ENCODE results near the gene CFAP20DC. TPM values are rescaled to one million over a fixed set of nuclear protein-coding genes. Genes with fewer than 3 reads are reported as not detected.

The CFAP20DC gene
- total RNA-seq, 4 donors from 2014 or later = not detected

GRCh38 chr3:58994746-58995330, 55.0 kb downstream of the CFAP20DC start:
- intact Hi-C loops (cut with DNase I; ENCODE audit: low total_unique reads) (no loop called here), in situ Hi-C loops (cut with MboI; ENCODE audit: low sequenced_read_pairs in 4 of 4) (no loop called here)
- no peaks in the 10 kb centered on the region for H3K36me3 ChIP-seq
- no peak overlapping the region for H3K27ac ChIP-seq
- no peaks in the 10 kb centered on the region for H3K27me3 ChIP-seq
- no peak overlapping the region for H3K4me3 ChIP-seq
- H3K4me1 ChIP-seq = no peaks in the 10 kb centered on the region
- DNase-seq (no peak), ATAC-seq (no peak)
- H3K9me3 ChIP-seq = no peaks in the 10 kb centered on the region
- no peak for TF ChIP-seq POLR2A (IDR thresholded peaks at IDR 0.05)
- TF ChIP-seq CTCF (IDR thresholded peaks at IDR 0.05 in 4 of 5, conservative IDR thresholded peaks at IDR 0.05 in 1 of 5) = peak in 2 of 5 experiments; percentile 10 to 28

- no peak overlapping the region for H3K27ac ChIP-seq
- no peaks in the 10 kb centered on the region for H3K27me3 ChIP-seq
- intact Hi-C loops (cut with DNase I; ENCODE audit: low total_unique reads) (no loop called here), in situ Hi-C loops (cut with MboI; ENCODE audit: low sequenced_read_pairs in 4 of 4) (no loop called here)
- DNase-seq = no peak
- no peak overlapping the region for H3K4me3 ChIP-seq
- H3K36me3 ChIP-seq = no peaks in the 10 kb centered on the region
- no peak for ATAC-seq
- no peaks in the 10 kb centered on the region for H3K4me1 ChIP-seq
- TF ChIP-seq POLR2A (IDR thresholded peaks at IDR 0.05) (no peak), CTCF (IDR thresholded peaks at IDR 0.05 in 4 of 5, conservative IDR thresholded peaks at IDR 0.05 in 1 of 5) (no peak)
- H3K9me3 ChIP-seq = no peaks in the 10 kb centered on the region
Observed at GRCh38 chr3:58993547-58993946, 56.3 kb downstream of the CFAP20DC start.

- no peak overlapping the region for H3K4me3 ChIP-seq
- in situ Hi-C loops (cut with MboI; ENCODE audit: low sequenced_read_pairs in 4 of 4) (no loop called here), intact Hi-C loops (cut with DNase I; ENCODE audit: low total_unique reads) (no loop called here)
- no peak for TF ChIP-seq CTCF (IDR thresholded peaks at IDR 0.05 in 4 of 5, conservative IDR thresholded peaks at IDR 0.05 in 1 of 5)
- TF ChIP-seq POLR2A (IDR thresholded peaks at IDR 0.05) = no peak
- H3K27me3 ChIP-seq = no peaks in the 10 kb centered on the region
- H3K4me1 ChIP-seq = no peaks in the 10 kb centered on the region
- no peak for DNase-seq
- no peak overlapping the region for H3K27ac ChIP-seq
- H3K9me3 ChIP-seq = no peaks in the 10 kb centered on the region
- no peak for ATAC-seq
- no peaks in the 10 kb centered on the region for H3K36me3 ChIP-seq
Observed at GRCh38 chr3:58991623-58992022, 58.2 kb downstream of the CFAP20DC start.

- ATAC-seq (no peak), DNase-seq (no peak)
- no peaks in the 10 kb centered on the region for H3K27me3 ChIP-seq
- no peaks in the 10 kb centered on the region for H3K9me3 ChIP-seq
- intact Hi-C loops (cut with DNase I; ENCODE audit: low total_unique reads) = no loop called here
- no peaks in the 10 kb centered on the region for H3K4me1 ChIP-seq
- H3K36me3 ChIP-seq = no peaks in the 10 kb centered on the region
- in situ Hi-C loops (cut with MboI; ENCODE audit: low sequenced_read_pairs in 4 of 4) = no loop called here
- TF ChIP-seq POLR2A (IDR thresholded peaks at IDR 0.05) (no peak), CTCF (IDR thresholded peaks at IDR 0.05 in 4 of 5, conservative IDR thresholded peaks at IDR 0.05 in 1 of 5) (no peak)
- H3K27ac ChIP-seq = no peak overlapping the region
- H3K4me3 ChIP-seq = no peak overlapping the region
Observed at GRCh38 chr3:58991026-58991425, 58.8 kb downstream of the CFAP20DC start.

GRCh38 chr3:58989955-58990354, 59.9 kb downstream of the CFAP20DC start:
- H3K9me3 ChIP-seq = no peaks in the 10 kb centered on the region
- no peaks in the 10 kb centered on the region for H3K36me3 ChIP-seq
- in situ Hi-C loops (cut with MboI; ENCODE audit: low sequenced_read_pairs in 4 of 4) (no loop called here), intact Hi-C loops (cut with DNase I; ENCODE audit: low total_unique reads) (no loop called here)
- TF ChIP-seq CTCF (IDR thresholded peaks at IDR 0.05 in 4 of 5, conservative IDR thresholded peaks at IDR 0.05 in 1 of 5) = no peak
- TF ChIP-seq POLR2A (IDR thresholded peaks at IDR 0.05) = no peak
- H3K27ac ChIP-seq = no peak overlapping the region
- no peak for DNase-seq
- no peak for ATAC-seq
- no peak overlapping the region for H3K4me3 ChIP-seq
- H3K27me3 ChIP-seq = no peaks in the 10 kb centered on the region
- H3K4me1 ChIP-seq = no peaks in the 10 kb centered on the region

Measured in gastrocnemius medialis (tissue), 4 donors.